Upper lobe of left lung (tissue), 4 donors: ENCODE results near the gene C4orf51.

Source experiments
- CTCF ChIP-seq, 6 experiments: fragments of 450-650 bp in 4 of 6; fragments of 200-600 bp in 2 of 6; sonication (generic) in 2 of 6; IDR thresholded peaks; one replicate each; pipeline ENCODE4 v1.5.1; 2016 to 2019; ENCODE audit warnings: antibody characterized with exemption in 6 of 6
- EP300 ChIP-seq, 4 donors: sonication (generic); formaldehyde crosslinking; IDR thresholded peaks; one replicate each; pipeline ENCODE4 v1.5.1; 2017; ENCODE audit warnings: antibody characterized with exemption in 4 of 4, control low read depth in 2 of 4
- POLR2A ChIP-seq, 4 donors: fragments of 450-650 bp; IDR thresholded peaks; one replicate each; pipeline ENCODE4 v1.5.1; 2016 to 2017; ENCODE audit warnings: antibody characterized with exemption in 4 of 4, mild to moderate bottlenecking in 2 of 4
- POLR2AphosphoS5 ChIP-seq, 2 donors: sonication (generic); formaldehyde crosslinking; IDR thresholded peaks; one replicate each; pipeline ENCODE4 v1.5.1; 2017; ENCODE audit warnings: antibody characterized with exemption in 2 of 2

DNA sequence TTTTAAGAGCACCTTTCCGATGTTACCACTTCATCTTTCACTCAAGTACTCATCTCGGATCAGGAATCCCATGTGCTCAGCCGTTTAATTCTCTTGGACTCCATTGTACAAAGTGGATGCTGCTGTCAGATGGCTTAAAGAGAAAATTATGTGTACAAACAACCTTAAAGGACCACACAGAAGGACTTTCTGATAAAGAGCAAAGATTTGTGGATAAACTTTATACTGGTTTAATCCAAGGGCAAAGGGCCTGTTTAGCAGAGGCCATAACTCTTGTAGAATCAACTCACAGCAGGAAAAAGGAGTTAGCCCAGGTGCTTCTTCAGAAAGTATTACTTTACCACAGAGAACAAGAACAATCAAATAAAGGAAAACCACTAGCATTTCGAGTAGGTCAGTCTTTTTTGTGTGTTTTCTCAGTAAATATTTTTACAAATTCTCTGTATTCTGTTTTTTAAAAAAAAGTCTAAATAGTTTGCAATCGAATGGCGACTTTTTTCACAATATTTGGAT is 40.7 kb upstream of the C4orf51 start:
- no peak for TF ChIP-seq POLR2A (IDR thresholded peaks at IDR 0.05)
- no peak for TF ChIP-seq CTCF (IDR thresholded peaks at IDR 0.05)
- TF ChIP-seq EP300 (IDR thresholded peaks at IDR 0.05) = no peak
- no peak for TF ChIP-seq POLR2AphosphoS5 (IDR thresholded peaks at IDR 0.05)
